ENCODE data around the gene GSG1. TPM values are rescaled to one million over a fixed set of nuclear protein-coding genes. Genes with fewer than 3 reads are reported as not detected.

GSG1 gene
- polyA plus RNA-seq, 3 donors = not detected

- Mint-ChIP-seq H3K9me3 (peaks cover 0 to 3% (median 0%) of the 10 kb centered on the region in 7 donors), H3K4me1 (peaks cover 23% of the 10 kb centered on the region), H3K27ac (no peak overlapping the region), H3K4me3 (no peak overlapping the region), H3K36me3 (no peaks in the 10 kb centered on the region), H3K27me3 (ENCODE audit: low read depth in 3 of 3) (peaks cover 0 to 2% (median 1%) of the 10 kb centered on the region in 3 donors)
- H3K27me3 ChIP-seq (ENCODE audit: control insufficient read depth in 2 of 2, insufficient read depth in 2 of 2, low read length in 2 of 2) = no peaks in the 10 kb centered on the region
- no peak for TF ChIP-seq CTCF (IDR thresholded peaks at IDR 0.05)
- H2AFZ ChIP-seq (ENCODE audit: insufficient read depth, low read depth, low read length, poor library complexity, severe bottlenecking) = no peak overlapping the region
- intact Hi-C loops (cut with micrococcal nuclease) = no loop called here
- no peak overlapping the region for H3K27ac ChIP-seq (ENCODE audit: low read depth in 1 of 2, low read length in 2 of 2)
- H3K79me2 ChIP-seq (ENCODE audit: insufficient read depth, low read length) = no peaks in the 10 kb centered on the region
- no peaks in the 10 kb centered on the region for H4K20me1 ChIP-seq (ENCODE audit: insufficient read depth, low read length)
- H3K36me3 ChIP-seq (replicated peaks in 1 of 2; ENCODE audit: control insufficient read depth in 1 of 2, insufficient read depth in 2 of 2, low read length in 2 of 2) = no peaks in the 10 kb centered on the region
- H3K4me3 ChIP-seq (replicated peaks in 1 of 3; ENCODE audit: low read depth in 2 of 3, low read length in 3 of 3) = no peak overlapping the region
- no peak overlapping the region for H3K4me2 ChIP-seq (replicated peaks; ENCODE audit: extremely low read depth, low read length, poor library complexity, severe bottlenecking)
- no peak overlapping the region for H3K9ac ChIP-seq (ENCODE audit: insufficient read depth, low read length, poor library complexity, severe bottlenecking)
- H3K9me3 ChIP-seq (replicated peaks in 1 of 2; ENCODE audit: control insufficient read depth in 1 of 2, insufficient read depth in 1 of 2, low read length in 2 of 2) = peaks cover 0 to 3% of the 10 kb centered on the region in 2 donors
- DNase-seq = no peak
- WGBS (ENCODE audit: insufficient coverage) = 100% methylated on average over 1 of the region's 4 CpGs
- peaks cover 15 to 17% of the 10 kb centered on the region in 2 donors for H3K4me1 ChIP-seq (ENCODE audit: control insufficient read depth in 1 of 2, insufficient read depth in 2 of 2, low read length in 2 of 2)
Measured at GRCh38 chr12:13149411-13149810, 45.9 kb upstream of the GSG1 start.

GRCh38 chr12:13148485-13148847, 45.0 kb upstream of the GSG1 start:
- Mint-ChIP-seq H3K27ac (no peak overlapping the region), H3K36me3 (no peaks in the 10 kb centered on the region), H3K4me3 (no peak overlapping the region), H3K27me3 (ENCODE audit: low read depth in 3 of 3) (peaks cover 0 to 1% (median 0%) of the 10 kb centered on the region in 3 donors), H3K4me1 (peaks cover 23% of the 10 kb centered on the region), H3K9me3 (peaks cover 0 to 3% (median 0%) of the 10 kb centered on the region in 7 donors)
- no peak overlapping the region for H3K4me2 ChIP-seq (replicated peaks; ENCODE audit: extremely low read depth, low read length, poor library complexity, severe bottlenecking)
- H3K27ac ChIP-seq (ENCODE audit: low read depth in 1 of 2, low read length in 2 of 2) = no peak overlapping the region
- intact Hi-C loops (cut with micrococcal nuclease) = no loop called here
- H2AFZ ChIP-seq (ENCODE audit: insufficient read depth, low read depth, low read length, poor library complexity, severe bottlenecking) = no peak overlapping the region
- H3K4me3 ChIP-seq (replicated peaks in 1 of 3; ENCODE audit: low read depth in 2 of 3, low read length in 3 of 3) = no peak overlapping the region
- H3K36me3 ChIP-seq (replicated peaks in 1 of 2; ENCODE audit: control insufficient read depth in 1 of 2, insufficient read depth in 2 of 2, low read length in 2 of 2) = no peaks in the 10 kb centered on the region
- no peak for DNase-seq
- TF ChIP-seq CTCF (IDR thresholded peaks at IDR 0.05) = no peak
- peaks cover 16 to 18% of the 10 kb centered on the region in 2 donors for H3K4me1 ChIP-seq (ENCODE audit: control insufficient read depth in 1 of 2, insufficient read depth in 2 of 2, low read length in 2 of 2)
- 90% methylated on average over 2 of the region's 3 CpGs for WGBS (ENCODE audit: insufficient coverage)
- H3K79me2 ChIP-seq (ENCODE audit: insufficient read depth, low read length) = no peaks in the 10 kb centered on the region
- H3K9me3 ChIP-seq (replicated peaks in 1 of 2; ENCODE audit: control insufficient read depth in 1 of 2, insufficient read depth in 1 of 2, low read length in 2 of 2) = peaks cover 0 to 3% of the 10 kb centered on the region in 2 donors
- no peak overlapping the region for H3K9ac ChIP-seq (ENCODE audit: insufficient read depth, low read length, poor library complexity, severe bottlenecking)
- no peaks in the 10 kb centered on the region for H3K27me3 ChIP-seq (ENCODE audit: control insufficient read depth in 2 of 2, insufficient read depth in 2 of 2, low read length in 2 of 2)
- H4K20me1 ChIP-seq (ENCODE audit: insufficient read depth, low read length) = no peaks in the 10 kb centered on the region

All from CD14-positive monocyte (primary cell).